GM12864 (cell line): Measurements from ENCODE around the gene COPE.
"Not testable (repeated sequence)": the region's sequence is repeated elsewhere in the genome, so short reads cannot be mapped to it uniquely, and the experiment has no call there.

Source experiments
- DNase-seq: peaks from one replicate; pipeline ENCODE4 v3.0.0-alpha.2; 2011; ENCODE audit warnings: low read depth
- H3K4me3 ChIP-seq: 2 replicates; pipeline ENCODE4 v1.5.1; 2011; ENCODE audit warnings: mild to moderate bottlenecking, low read depth, low read length, control low read depth
- CTCF ChIP-seq: IDR thresholded peaks from 2 replicates; pipeline ENCODE4 v1.5.1; 2011; ENCODE audit warnings: low read depth, mild to moderate bottlenecking, moderate library complexity, low read length, control low read depth, inconsistent platforms; ENCODE audit errors: missing control alignments

COPE gene

GRCh38 chr19:18955042-18955441 lies 35.9 kb upstream of the COPE start:
- H3K4me3 ChIP-seq = no peak overlapping the region
- TF ChIP-seq CTCF = no peak
- no peak for DNase-seq

GRCh38 chr19:18954094-18954493 lies 34.9 kb upstream of the COPE start:
- no peak for DNase-seq
- H3K4me3 ChIP-seq = no peak overlapping the region
- no peak for TF ChIP-seq CTCF

GRCh38 chr19:18952364-18953003 lies 33.3 kb upstream of the COPE start:
- DNase-seq, H3K4me3 ChIP-seq: not testable (repeated sequence)

- H3K4me3 ChIP-seq = no peak overlapping the region
- TF ChIP-seq CTCF = no peak
- no peak for DNase-seq
Measured at GRCh38 chr19:18951721-18952281, 32.6 kb upstream of the COPE start.

GRCh38 chr19:18949858-18950257 lies 30.7 kb upstream of the COPE start:
- H3K4me3 ChIP-seq = no peak overlapping the region
- DNase-seq = no peak
- no peak for TF ChIP-seq CTCF

- no peak for TF ChIP-seq CTCF
- DNase-seq = no peak
- H3K4me3 ChIP-seq = no peak overlapping the region
Measured at GRCh38 chr19:18948976-18949356, 29.8 kb upstream of the COPE start.

- DNase-seq = no peak
- H3K4me3 ChIP-seq = no peak overlapping the region
- no peak for TF ChIP-seq CTCF
Measured at GRCh38 chr19:18948075-18948975, 29.1 kb upstream of the COPE start.
